ENCODE results near the gene RHOU. TPM values are rescaled to one million over a fixed set of nuclear protein-coding genes. Genes with fewer than 3 reads are reported as not detected.

RHOU gene
- total RNA-seq, 1 donor from 2014 or later, result 46.1 TPM

GRCh38 chr1:228736844-228737445 lies 1.7 kb downstream of the RHOU start:
- FAIRE-seq, result no peak
- DNase-seq (ENCODE audit: low spot score in 2 of 2), result no peak

DNA sequence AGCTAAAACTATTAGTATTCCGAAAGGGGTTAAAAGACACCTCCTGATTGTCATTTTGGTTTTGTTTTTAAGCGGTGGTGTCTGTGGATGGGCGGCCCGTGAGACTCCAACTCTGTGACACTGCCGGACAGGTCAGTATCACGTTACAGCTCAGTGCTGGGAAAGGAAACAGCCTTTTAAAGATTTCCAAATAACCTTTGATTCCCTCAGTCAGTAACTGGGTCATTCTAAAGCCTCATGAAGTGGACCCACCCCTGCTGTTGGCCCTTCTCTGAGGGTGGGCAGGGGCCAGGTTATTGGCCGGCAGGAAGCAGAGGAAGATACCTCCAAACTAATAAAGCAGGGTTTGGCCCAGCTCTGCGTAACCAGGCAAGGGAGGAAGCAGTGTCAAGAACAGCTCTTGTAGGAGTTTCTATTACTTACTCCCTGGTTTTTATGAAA lies 2.3 kb downstream of the RHOU start:
- FAIRE-seq, result no peak
- DNase-seq (ENCODE audit: low spot score in 2 of 2), result no peak

DNA sequence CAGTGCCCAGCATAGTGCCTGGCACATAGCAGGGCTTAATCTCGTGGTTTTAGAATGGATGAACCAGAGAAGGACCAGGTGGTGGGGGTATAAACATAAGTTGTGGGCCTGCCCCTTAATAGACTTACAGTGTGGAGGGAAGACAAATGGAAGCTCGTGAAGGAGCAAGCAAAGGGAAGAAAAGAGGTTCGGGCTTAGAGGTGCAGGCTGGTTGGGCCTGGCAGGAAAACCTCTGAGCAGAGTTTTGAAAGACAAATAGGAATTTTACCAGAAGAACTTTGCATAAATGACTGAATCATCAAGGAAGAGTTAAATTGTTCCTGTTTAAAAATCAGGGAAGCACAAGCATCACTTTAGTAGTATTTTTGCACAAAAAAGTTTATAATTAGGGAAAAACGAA lies 4.5 kb downstream of the RHOU start:
- no peak for DNase-seq (ENCODE audit: low spot score in 2 of 2)
- FAIRE-seq, result no peak

DNA sequence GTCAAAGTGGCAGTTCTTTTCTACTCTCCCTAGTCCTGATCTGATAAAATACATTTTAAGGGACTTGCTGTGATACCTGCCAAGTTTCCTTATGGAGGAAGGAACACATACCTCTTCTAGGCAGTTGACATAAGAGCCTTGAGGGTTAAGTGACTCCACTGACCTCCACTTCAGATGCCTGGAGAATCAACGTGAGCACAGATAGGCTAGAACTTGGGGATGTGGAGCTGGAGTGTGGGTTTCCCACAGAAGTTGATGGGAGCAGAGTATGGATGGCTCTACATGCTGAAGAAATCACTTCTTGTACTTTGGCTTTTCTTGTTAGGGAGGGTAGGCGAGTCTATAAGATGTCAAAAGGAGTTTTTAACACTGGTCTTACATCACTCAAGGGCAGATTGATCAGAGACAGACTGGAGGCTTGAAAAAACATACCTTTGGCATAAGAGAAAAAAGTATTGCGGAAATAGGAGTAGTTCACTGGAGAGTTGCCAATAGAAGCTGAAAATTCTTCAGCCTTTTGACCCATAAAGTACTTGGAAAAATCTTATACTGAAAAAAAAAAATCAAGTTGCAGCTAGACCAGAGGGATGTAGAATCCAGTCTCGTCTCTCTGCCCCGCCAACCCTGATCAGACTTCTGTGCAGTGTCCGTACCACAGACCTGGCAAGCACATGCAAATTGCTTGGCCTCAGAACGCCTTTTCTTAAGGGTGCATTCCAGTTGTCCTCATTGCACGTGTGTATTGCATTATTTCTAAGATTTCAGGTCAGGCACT lies 5.5 kb downstream of the RHOU start:
- DNase-seq (ENCODE audit: low spot score in 2 of 2) (no peak), FAIRE-seq (no peak)

- DNase-seq (ENCODE audit: low spot score in 2 of 2) (no peak), FAIRE-seq (no peak)
These were observed 7.1 kb downstream of the RHOU start for GRCh38 chr1:228742281-228742860.

DNA sequence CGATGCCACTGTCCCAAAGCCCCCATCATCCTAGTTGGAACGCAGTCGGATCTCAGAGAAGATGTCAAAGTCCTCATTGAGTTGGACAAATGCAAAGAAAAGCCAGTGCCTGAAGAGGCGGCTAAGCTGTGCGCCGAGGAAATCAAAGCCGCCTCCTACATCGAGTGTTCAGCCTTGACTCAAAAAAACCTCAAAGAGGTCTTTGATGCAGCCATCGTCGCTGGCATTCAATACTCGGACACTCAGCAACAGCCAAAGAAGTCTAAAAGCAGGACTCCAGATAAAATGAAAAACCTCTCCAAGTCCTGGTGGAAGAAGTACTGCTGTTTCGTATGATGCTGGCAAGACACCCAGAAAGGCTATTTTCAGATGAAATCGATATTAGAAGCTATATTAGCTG lies 8.1 kb downstream of the RHOU start:
- DNase-seq (ENCODE audit: low spot score in 2 of 2) (no peak), FAIRE-seq (no peak)

- FAIRE-seq (no peak), DNase-seq (ENCODE audit: low spot score in 2 of 2) (no peak)
These were observed 9.1 kb downstream of the RHOU start for GRCh38 chr1:228744356-228744755.

DNA sequence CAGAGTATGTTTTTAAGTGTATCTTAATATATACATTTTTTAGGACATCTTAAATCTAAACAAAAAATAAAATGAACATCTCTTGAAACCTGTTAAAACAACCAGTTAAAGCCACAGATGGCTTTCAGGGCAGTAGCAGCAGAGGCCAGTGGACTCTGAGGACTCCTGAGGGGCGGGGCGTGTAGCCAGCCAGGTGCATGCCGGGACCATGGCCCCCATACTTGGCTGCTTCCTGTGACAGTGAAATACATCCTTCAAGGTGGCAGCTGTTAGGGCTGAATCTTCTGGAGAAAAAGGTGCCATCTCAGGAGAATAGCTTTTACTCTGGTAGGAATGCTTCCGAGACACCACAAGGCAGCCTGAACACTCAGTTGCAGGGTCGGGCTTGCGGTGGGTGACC lies 9.6 kb downstream of the RHOU start:
- DNase-seq (ENCODE audit: low spot score in 2 of 2) (no peak), FAIRE-seq (no peak)

- FAIRE-seq, result no peak
- no peak for DNase-seq (ENCODE audit: low spot score in 2 of 2)
These were observed 10.2 kb downstream of the RHOU start for GRCh38 chr1:228745497-228745896.

GRCh38 chr1:228747301-228747935 lies 12.1 kb downstream of the RHOU start:
- FAIRE-seq (no peak), DNase-seq (ENCODE audit: low spot score in 2 of 2) (no peak)

GRCh38 chr1:228748029-228748428 lies 12.8 kb downstream of the RHOU start:
- DNase-seq (ENCODE audit: low spot score in 2 of 2) (no peak), FAIRE-seq (no peak)

DNA sequence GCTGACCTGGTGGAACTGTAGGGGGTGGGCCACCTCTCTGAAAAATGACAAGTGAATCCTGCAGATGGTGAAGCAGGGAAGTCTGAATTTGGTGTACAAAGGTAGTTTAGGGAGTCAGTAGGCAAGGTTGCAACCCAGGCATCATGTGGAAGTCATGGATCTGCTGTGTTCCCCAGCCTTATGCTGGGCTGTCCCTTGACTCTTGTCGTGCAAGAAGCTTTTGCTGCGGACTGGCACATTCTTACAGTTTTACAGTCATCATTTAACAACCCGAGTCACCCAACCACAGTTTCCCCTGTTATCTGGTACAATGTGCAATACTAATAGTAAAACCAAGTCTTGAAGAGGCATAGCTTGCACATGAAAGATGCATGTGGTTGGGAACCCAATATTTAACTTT lies 13.2 kb downstream of the RHOU start:
- FAIRE-seq (no peak), DNase-seq (ENCODE audit: low spot score in 2 of 2) (no peak)

- DNase-seq (ENCODE audit: low spot score in 2 of 2), result no peak
- no peak for FAIRE-seq
These were observed 14.5 kb downstream of the RHOU start for GRCh38 chr1:228749765-228750164.

- FAIRE-seq (no peak), DNase-seq (ENCODE audit: low spot score in 2 of 2) (no peak)
These were observed 15.6 kb downstream of the RHOU start for GRCh38 chr1:228750915-228751314.

- DNase-seq (ENCODE audit: low spot score in 2 of 2), result no peak
- no peak for FAIRE-seq
These were observed 16.2 kb downstream of the RHOU start for GRCh38 chr1:228751360-228752098.

DNA sequence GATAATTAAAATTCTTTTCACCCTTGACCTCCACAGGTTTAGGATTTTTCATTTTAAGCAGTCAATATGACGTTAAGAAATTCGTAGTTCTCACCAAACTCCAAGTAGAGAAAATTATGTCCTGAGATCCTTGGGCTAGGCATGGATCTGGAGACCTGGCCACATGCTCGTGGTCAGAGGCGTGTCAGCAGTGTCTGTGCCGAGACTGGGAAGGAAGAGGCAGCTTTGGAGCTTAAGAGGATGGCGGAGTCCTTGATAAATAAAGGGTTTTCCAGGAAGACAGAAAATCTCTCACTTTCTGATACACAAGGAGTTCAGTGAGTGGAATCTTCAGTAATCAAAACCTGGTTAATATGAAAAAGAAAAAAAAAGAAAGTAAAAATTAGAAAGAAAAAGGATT lies 17.0 kb downstream of the RHOU start:
- DNase-seq (ENCODE audit: low spot score in 2 of 2), result no peak
- FAIRE-seq, result no peak

GRCh38 chr1:228752675-228753265 lies 17.5 kb downstream of the RHOU start:
- DNase-seq (ENCODE audit: low spot score in 2 of 2) (no peak), FAIRE-seq (no peak)

GRCh38 chr1:228753287-228753686 lies 18.0 kb downstream of the RHOU start:
- DNase-seq (ENCODE audit: low spot score in 2 of 2) (no peak), FAIRE-seq (no peak)

DNA sequence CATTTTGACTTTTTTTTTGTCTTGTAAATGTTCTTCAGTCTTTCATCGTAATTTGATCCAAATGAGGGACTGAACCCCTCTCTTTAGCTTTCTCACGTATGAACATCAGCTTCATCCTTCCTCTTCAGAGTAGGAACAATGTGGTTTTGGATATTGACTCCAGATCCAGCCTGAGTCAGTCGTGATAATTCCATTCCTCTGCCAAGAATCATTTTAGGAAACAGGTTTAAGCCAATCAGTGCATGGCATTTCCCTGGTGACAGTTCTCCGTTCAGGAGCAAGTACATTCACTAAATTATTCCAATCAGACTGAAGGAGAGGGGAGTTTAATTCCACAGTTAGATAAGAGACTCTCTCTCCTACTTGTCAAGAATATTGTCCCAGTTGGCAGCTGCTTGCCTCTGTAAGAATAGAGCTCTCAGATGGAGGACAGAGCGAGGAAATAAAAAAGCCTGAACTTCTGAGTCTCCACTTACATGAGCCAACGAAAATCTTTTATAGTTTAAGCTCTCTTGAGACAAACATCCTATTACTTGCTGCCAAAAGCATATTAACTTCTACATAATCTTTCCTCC lies 18.6 kb downstream of the RHOU start:
- DNase-seq (ENCODE audit: low spot score in 2 of 2), result no peak
- FAIRE-seq, result no peak

DNA sequence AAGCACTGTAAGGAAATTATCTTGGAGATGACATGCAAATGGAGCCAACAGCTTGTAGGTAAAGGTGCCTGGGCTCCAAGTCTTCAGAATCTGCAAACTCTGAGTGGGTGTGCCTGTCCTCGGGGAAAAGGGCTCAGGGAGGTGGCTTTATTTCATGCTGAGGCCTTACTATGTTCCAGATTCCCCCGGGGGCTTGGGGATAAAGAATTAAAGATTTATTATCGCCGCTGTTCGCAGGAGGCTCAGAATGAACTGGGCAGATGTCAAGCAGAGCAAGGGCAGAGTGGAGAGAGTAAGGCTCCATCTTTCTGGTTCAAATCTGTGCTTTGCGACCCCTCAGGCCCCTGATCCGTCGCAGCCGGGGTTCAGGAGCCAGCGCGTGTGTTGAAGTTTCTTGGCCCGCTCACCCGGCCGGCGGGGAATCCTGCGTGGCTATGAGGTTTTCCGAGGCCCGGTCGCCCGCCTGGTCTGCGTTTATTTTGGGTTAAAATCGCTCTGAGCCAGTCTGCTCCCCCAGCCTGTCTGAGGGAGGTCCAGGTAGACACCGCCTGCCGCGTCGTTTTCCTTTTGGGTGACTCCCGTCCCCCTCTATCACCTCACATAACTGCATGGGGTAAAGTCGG lies 19.5 kb downstream of the RHOU start:
- DNase-seq (ENCODE audit: low spot score in 2 of 2), result no peak
- FAIRE-seq, result no peak
